Fibroblast of the aortic adventitia (primary cell): ENCODE data around the gene SASH3. TPM values are rescaled to one million over a fixed set of nuclear protein-coding genes. Genes with fewer than 3 reads are reported as not detected.

ENCODE experiments used
- DNase-seq: peaks from one replicate; pipeline ENCODE4 v3.0.0-alpha.2; 2010; ENCODE audit warnings: low read depth
- H3K4me3 ChIP-seq: 2 replicates; pipeline ENCODE4 v1.5.1; 2011; ENCODE audit warnings: low read depth, mild to moderate bottlenecking, control low read depth, low read length, moderate library complexity
- total RNA-seq: library from RNA; depleted of rRNA; stranded (reverse); fragments of >200 nt; gene quantifications from 2 replicates; pipeline ENCODE4 v1.2.3, GENCODE V29; 2012; ENCODE audit warnings: low replicate concordance
- TF ChIP-seq, protein P1 (sequence below): IDR thresholded peaks from 2 replicates; pipeline ENCODE4 v1.5.1; 2011; ENCODE audit warnings: mild to moderate bottlenecking, low read length, control low read depth, inconsistent platforms; ENCODE audit not compliant: insufficient read depth

The SASH3 gene
- total RNA-seq, 1 donor, result not detected

DNA sequence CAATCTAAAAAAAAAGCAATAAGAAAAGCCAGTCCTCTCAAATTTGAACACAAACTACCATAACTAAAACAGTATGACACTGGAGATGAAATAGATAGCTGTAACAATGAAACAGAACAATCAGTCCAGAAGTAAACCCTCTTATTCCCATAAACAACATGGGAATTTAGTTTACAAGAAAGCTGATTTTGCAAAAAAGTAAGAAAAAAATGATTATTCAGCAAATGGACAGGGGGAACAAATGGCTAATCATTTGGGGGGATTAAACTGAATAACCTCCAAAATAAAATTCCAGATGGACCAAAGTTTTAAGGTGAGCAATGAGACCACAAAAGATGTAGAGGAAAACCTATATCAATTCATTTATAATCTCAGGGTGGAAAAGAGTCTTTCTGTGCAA is 16.1 kb upstream of the SASH3 start:
- no peak overlapping the region for H3K4me3 ChIP-seq
- TF ChIP-seq, protein P1, sequence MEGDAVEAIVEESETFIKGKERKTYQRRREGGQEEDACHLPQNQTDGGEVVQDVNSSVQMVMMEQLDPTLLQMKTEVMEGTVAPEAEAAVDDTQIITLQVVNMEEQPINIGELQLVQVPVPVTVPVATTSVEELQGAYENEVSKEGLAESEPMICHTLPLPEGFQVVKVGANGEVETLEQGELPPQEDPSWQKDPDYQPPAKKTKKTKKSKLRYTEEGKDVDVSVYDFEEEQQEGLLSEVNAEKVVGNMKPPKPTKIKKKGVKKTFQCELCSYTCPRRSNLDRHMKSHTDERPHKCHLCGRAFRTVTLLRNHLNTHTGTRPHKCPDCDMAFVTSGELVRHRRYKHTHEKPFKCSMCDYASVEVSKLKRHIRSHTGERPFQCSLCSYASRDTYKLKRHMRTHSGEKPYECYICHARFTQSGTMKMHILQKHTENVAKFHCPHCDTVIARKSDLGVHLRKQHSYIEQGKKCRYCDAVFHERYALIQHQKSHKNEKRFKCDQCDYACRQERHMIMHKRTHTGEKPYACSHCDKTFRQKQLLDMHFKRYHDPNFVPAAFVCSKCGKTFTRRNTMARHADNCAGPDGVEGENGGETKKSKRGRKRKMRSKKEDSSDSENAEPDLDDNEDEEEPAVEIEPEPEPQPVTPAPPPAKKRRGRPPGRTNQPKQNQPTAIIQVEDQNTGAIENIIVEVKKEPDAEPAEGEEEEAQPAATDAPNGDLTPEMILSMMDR, result no peak
- DNase-seq, result no peak

DNA sequence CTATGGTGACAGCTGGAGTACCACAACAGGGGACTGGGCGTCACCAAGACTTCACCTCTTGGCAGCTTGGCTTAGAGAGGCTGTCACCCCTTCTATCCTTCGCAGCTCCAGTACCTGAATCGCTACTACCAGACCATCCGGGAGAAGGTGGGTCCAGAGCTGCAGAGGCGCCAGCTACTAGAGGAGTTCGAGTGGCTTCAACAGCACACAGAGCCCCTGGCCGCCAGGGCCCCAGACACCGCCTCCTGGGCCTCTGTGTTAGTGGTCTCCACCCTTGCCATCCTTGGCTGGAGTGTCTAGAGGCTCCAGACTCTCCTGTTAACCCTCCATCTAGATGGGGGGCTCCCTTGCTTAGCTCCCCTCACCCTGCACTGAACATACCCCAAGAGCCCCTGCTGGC is 11.6 kb upstream of the SASH3 start:
- H3K4me3 ChIP-seq, result no peak overlapping the region
- TF ChIP-seq, protein P1, result no peak
- DNase-seq, result no peak

DNA sequence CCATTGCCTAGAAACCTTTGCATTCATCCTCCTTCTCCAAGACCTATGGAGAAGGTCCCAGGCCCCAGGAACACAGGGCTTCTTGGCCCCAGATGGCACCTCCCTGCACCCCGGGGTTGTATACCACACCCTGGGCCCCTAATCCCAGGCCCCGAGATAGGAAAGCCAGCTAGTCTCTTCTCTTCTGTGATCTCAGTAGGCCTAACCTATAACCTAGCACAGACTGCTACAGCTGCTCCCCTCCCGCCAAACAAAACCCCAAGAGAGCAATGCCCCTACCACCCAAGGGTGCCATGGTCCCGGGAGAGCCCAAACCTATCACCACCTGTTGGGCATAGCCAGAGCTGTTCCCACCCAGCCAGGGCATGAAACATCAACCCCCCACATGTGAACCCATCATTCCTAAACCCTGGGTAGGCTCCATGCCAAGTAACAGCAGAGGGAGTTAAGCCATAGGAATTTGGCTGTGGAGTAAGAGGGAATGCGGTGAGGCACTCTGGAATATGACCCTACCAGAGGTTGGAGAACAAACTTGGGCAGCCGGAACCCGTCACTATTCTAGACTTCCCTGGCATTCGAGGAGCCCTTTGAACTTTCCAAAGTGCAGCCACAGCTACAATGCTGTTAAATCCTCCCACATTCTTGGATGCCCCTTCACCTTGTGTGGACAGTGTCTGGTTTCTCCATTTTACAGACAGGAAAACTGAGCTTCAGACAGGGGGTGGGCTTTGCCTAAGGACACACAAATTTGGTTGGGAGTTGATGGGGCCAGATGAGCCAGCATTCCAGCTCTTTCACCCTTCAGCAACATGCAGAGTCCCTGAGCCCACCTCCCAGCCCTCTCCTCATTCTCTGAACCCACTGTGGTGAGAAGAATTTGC is 10.9 kb upstream of the SASH3 start:
- peak; percentile 19 for DNase-seq
- TF ChIP-seq, protein P1, result no peak
- H3K4me3 ChIP-seq, result no peak overlapping the region

DNA sequence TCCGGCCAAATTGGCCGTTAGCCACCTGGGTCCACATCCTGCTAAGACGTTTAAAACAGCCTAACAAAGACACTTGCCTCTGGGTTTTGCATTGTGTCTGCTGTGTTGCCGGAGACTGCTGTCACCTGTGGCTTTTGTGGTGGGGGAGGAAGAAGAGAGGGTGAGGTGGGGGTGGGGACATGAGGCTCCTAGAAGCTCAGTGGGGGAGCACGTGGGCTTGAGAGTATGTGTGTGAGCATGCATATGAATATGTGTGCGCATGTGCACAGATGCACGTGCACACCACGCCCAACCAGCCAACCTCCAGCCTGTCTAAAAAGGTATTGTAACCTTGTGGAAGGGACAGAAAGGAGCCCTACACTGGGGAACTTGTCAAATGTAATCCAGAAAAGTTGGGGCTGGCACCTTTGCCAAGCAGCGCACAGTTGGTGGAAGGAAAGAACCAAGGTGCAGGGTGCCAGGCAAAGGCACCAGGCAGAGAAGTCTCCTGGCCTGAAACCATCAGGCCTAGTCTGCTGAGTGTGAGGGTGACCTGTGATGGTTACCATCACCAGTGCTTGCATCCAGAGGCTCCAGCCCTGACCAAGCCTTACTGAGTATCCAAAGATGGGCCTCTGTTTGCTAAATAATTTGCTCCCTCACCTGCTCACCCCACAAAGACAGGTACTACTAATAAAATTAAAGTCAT is 10.1 kb upstream of the SASH3 start:
- TF ChIP-seq, protein P1, result no peak
- no peak overlapping the region for H3K4me3 ChIP-seq
- DNase-seq, result no peak

DNA sequence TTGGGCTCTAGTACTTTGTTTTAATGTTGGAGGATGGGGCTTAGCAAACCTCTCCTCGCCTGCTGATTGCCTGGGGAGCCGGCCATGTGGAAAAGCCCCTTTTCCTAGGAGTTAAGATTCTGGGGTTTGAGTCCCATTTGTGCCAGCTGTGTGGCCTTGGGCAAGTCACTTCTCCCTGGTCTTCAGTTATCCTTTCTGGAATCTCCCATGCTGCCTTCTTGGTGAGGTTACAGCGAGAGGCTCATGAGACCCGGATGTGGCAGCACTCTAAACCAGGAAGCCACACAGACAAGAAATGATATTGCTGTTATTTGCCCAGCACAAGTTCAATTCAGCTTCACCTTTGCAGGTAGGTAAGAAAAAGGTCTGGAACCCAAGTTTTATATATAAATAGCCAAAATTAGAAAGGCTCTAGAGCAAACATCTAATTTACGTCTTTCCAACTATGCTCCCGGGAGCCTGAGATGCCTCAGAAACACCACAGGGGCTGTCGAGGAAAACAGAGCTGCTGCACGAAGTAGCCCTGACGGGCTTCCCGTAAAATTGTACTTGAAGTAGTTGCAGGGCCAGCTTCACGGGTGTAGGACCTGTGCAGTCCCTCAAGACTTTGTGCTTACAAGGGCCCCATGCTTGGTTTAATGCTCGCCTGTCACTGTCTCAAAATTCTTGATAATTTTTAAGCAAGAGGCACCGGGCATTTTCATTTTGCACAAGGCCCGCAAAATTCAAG is 8.3 kb upstream of the SASH3 start:
- TF ChIP-seq, protein P1, result no peak
- no peak overlapping the region for H3K4me3 ChIP-seq
- DNase-seq, result no peak

DNA sequence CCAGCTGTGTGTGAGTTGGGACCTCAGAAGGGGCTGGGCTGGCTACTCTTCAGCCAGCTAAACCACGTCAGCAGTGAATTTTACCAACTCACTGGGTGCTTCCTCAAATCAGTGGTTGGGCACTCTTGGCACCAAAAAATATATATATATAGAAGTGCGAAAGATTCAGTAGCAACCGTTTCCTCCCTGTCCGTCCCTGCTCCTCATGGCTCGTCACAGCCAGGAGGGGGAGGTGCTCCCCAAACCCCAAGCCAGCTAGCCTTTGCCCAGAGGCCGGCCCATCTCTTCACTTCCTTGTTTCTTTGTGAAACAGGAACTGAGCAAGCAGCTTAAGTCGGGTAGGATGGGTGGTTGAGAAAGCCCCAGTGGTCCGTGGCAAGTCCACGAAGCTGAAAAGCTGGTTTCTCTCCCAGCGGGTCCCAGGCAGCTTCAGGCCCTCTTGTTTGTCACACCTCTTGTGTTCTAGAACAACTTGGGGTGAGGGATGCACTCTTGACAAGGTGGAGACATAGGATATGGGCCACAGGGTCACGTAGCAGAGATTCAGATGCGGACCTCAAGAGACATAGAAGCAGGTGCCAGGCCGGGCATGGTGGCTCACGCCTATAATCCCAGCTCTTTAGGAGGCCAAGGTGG is 6.8 kb upstream of the SASH3 start:
- no peak for DNase-seq
- H3K4me3 ChIP-seq, result no peak overlapping the region
- TF ChIP-seq, protein P1, result no peak
